ENCODE results near the gene CRMP1. TPM values are rescaled to one million over a fixed set of nuclear protein-coding genes. Genes with fewer than 3 reads are reported as not detected.

CRMP1 gene
- total RNA-seq, 1 experiment from 2014 or later = 14.1 TPM

GRCh38 chr4:5796976-5797375, 95.9 kb downstream of the CRMP1 start:
- DNase-seq (ENCODE audit: low read depth) = no peak

- DNase-seq (ENCODE audit: low read depth) = no peak
These were observed 97.3 kb downstream of the CRMP1 start for GRCh38 chr4:5795580-5795979.

- no peak for DNase-seq (ENCODE audit: low read depth)
These were observed 99.4 kb downstream of the CRMP1 start for GRCh38 chr4:5793514-5793913.

GRCh38 chr4:5791654-5792053, 101.2 kb downstream of the CRMP1 start:
- DNase-seq (ENCODE audit: low read depth) = no peak

GRCh38 chr4:5790546-5790857, 102.4 kb downstream of the CRMP1 start:
- no peak for DNase-seq (ENCODE audit: low read depth)

GRCh38 chr4:5789141-5789540, 103.7 kb downstream of the CRMP1 start:
- no peak for DNase-seq (ENCODE audit: low read depth)

- no peak for DNase-seq (ENCODE audit: low read depth)
These were observed 104.7 kb downstream of the CRMP1 start for GRCh38 chr4:5788144-5788543.

GRCh38 chr4:5787311-5787710, 105.6 kb downstream of the CRMP1 start:
- no peak for DNase-seq (ENCODE audit: low read depth)

- DNase-seq (ENCODE audit: low read depth) = no peak
These were observed 106.8 kb downstream of the CRMP1 start for GRCh38 chr4:5785806-5786680.

GRCh38 chr4:5784960-5785611, 107.8 kb downstream of the CRMP1 start:
- no peak for DNase-seq (ENCODE audit: low read depth)

- no peak for DNase-seq (ENCODE audit: low read depth)
These were observed 108.9 kb downstream of the CRMP1 start for GRCh38 chr4:5784021-5784420.

- DNase-seq (ENCODE audit: low read depth) = no peak
These were observed 109.4 kb downstream of the CRMP1 start for GRCh38 chr4:5783486-5783885.

GRCh38 chr4:5782829-5783476, 109.9 kb downstream of the CRMP1 start:
- DNase-seq (ENCODE audit: low read depth) = no peak

- DNase-seq (ENCODE audit: low read depth) = no peak
These were observed 111.2 kb downstream of the CRMP1 start for GRCh38 chr4:5781691-5782090.

GRCh38 chr4:5780831-5781480, 111.9 kb downstream of the CRMP1 start:
- DNase-seq (ENCODE audit: low read depth) = no peak

GRCh38 chr4:5776510-5776909, 116.4 kb downstream of the CRMP1 start:
- no peak for DNase-seq (ENCODE audit: low read depth)

GRCh38 chr4:5774416-5775036, 118.4 kb downstream of the CRMP1 start:
- DNase-seq (ENCODE audit: low read depth) = no peak

- DNase-seq (ENCODE audit: low read depth) = no peak
These were observed 119.7 kb downstream of the CRMP1 start for GRCh38 chr4:5773271-5773555.

GRCh38 chr4:5772528-5773270, 120.2 kb downstream of the CRMP1 start:
- DNase-seq (ENCODE audit: low read depth) = no peak

All from Daoy (cell line).